Epithelial cell of proximal tubule (primary cell): ENCODE results near the gene NAA11. TPM values are rescaled to one million over a fixed set of nuclear protein-coding genes. Genes with fewer than 3 reads are reported as not detected.

ENCODE experiments used
- DNase-seq: peaks from one replicate; pipeline ENCODE4 v3.0.0-alpha.2; 2011; ENCODE audit warnings: low read depth
- H3K4me3 ChIP-seq: 2 replicates; pipeline ENCODE4 v1.5.1; 2011; ENCODE audit warnings: low read depth, mild to moderate bottlenecking, low read length
- CTCF ChIP-seq: conservative IDR thresholded peaks from 2 replicates; pipeline ENCODE4 v1.5.1; 2012; ENCODE audit warnings: low read depth, mild to moderate bottlenecking, low read length
- total RNA-seq: library from RNA; depleted of rRNA; stranded (reverse); fragments of >200 nt; gene quantifications from 2 replicates; pipeline ENCODE4 v1.2.3, GENCODE V29; 2015

NAA11 gene
- total RNA-seq, 1 donor from 2014 or later, result not detected

- H3K4me3 ChIP-seq, result no peak overlapping the region
- TF ChIP-seq CTCF, result no peak
- no peak for DNase-seq
Measured at GRCh38 chr4:79358438-79358837, 32.6 kb upstream of the NAA11 start.

GRCh38 chr4:79357365-79357764 lies 31.5 kb upstream of the NAA11 start:
- H3K4me3 ChIP-seq, result no peak overlapping the region
- TF ChIP-seq CTCF, result no peak
- no peak for DNase-seq

DNA sequence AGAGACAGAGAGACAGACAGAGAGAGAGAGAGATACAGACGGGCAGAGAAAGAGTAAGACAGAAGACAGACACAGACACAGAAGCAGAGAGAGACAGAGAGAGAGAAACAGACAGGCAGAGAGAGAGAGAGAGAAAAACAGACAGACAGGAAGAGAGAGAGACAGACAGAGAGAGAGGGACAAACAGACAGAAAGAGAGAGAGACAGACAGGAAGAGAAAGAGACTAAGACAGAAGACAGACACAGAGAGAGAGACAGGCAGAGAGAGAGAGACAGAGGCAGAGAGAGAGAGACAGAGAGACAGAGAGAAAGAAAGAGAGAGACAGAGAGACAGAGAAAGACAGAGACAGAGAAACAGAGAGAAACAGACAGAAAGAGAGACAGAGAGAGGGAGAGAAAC lies 27.2 kb upstream of the NAA11 start:
- no peak for DNase-seq
- no peak overlapping the region for H3K4me3 ChIP-seq
- TF ChIP-seq CTCF, result no peak

DNA sequence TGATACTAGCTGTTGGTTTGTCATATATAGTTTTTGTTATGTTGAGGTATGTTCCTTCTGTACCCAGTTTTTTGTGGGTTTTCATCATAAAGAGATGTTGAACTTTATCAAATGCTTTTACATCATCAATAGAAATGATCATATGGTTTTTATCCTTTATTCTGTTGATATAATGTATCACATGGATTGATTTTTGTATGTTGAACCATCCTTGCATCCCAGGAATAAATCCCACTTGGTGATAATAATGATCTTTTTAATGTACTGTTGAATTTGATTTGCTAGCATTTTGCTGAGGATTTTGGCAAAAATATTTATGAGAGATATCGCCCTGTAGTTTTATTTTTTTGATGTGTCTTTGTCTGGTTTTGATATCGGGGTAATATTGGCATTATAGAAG lies 22.5 kb upstream of the NAA11 start:
- TF ChIP-seq CTCF, result no peak
- DNase-seq, result no peak
- no peak overlapping the region for H3K4me3 ChIP-seq

DNA sequence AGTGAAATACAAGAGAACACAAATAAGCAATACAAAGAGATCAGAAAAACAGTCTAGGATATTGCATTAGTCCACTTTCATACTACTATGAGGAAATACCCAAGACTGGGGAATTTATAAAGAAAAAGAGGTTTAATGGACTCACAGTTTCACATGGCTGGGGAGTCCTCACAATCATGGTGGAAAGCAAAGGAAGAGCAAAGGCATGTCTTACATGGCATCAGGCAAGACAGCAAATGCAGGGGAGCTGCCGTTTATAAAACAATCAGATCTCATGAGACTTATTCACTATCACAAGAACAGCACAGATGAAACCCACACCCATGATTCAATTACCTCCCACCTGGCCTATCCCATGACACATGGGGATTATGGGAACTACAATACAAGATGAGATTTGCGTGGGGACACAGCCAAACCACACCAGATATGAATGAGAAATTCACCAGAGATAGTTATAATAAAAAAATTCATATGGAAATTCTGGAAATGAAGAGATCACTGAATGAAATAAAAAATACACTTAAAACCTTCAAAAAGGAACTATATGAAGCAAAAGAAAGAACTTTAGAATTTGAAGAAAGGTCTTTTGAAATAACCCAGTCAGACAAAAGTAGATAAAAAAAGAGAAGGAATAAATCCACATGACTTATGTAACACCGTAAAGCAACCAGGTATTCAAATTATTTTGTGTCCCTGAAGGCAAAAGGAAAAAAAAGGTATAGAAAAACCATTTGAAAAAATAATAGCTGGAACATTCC lies 16.2 kb upstream of the NAA11 start:
- no peak overlapping the region for H3K4me3 ChIP-seq
- no peak for DNase-seq

DNA sequence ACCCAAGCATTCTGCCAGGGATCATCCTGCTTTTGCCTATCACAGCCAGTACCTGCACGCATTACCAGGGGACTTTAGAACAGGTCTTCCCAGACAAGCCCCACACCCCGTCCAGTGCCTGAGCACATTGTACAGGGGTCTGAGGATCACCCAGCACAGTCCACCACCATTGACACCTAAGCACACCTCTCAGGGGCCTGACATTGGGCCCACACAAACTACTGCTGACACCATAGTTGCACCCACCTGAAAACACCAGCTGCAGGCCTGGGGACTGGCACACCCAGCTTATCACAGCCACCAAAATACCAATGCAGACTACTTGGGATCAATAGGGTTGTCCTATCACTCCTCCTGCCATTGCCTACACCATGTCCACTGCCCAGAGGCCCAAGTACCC lies 14.7 kb upstream of the NAA11 start:
- DNase-seq, result no peak
- TF ChIP-seq CTCF, result no peak
- H3K4me3 ChIP-seq, result no peak overlapping the region

More for the DNA sequence above, 16.2 kb upstream of the NAA11 start:
- TF ChIP-seq CTCF, result no peak

- TF ChIP-seq CTCF, result no peak
- DNase-seq, result no peak
- no peak overlapping the region for H3K4me3 ChIP-seq
Measured at GRCh38 chr4:79338148-79338547, 12.3 kb upstream of the NAA11 start.
